Measurements from ENCODE around the gene TIMM10.
A peak's percentile ranks its signal among the peaks of the same experiment; 100 is the strongest.

Gene TIMM10

DNA sequence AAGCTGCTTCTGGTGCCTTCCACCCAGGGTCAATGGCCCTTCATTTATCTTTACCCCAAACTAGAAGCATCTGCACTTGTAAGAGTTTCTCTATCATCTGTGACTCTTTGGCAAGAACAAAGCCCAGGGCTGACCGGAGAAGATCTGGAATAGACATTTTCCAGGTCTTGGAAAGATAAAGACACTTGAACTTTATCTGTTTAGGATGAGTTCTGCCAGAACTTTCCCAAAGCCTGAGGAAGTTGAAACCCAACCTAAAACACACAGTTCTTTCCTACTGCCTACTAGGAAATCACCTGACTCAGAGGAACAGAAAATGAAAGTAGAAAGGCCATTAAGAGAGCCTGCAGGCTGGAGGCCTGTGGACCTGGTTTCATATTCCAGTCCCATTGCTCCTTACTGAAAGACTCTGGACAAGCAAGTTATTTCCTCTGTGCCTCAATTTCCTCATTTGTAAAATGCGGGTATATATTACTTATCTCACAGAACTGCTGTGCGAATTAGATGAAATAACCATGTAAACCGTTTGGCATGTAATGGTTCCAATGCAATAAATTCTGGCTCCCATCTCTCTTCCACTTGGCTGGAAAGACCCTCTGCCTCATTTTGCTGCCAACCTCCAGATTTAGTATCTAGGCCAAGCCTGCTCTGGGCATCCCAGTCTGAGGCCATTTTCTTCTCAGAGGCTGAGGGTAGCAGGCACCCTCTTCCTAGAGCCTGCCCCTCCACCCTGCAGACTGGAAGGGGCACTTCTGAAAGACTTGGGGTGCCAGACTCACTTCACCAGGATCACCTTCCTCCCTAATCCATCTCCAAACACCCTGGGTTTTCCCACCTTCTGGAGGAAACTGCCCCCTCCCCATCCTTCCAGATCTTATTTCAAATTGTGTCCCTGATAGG lies 35.7 kb upstream of the TIMM10 start:
- no peaks in the 10 kb centered on the region for H4K20me1 ChIP-seq (ENCODE audit: insufficient read depth, low read length)
- H3K9me3 ChIP-seq (ENCODE audit: low read length) = no peaks in the 10 kb centered on the region
- peak overlapping the region; percentile 96 for H3K4me2 ChIP-seq (ENCODE audit: low read length)
- no peaks in the 10 kb centered on the region for H3F3A ChIP-seq (ENCODE audit: insufficient read depth, low read length)
- H3K27ac ChIP-seq (ENCODE audit: low read depth, low read length, poor library complexity, severe bottlenecking) = peak overlapping the region; percentile 56
- no peak overlapping the region for H2AFZ ChIP-seq (ENCODE audit: low read length)
- H3K9ac ChIP-seq (ENCODE audit: low read length) = peak overlapping the region; percentile 96
- H3K4me3 ChIP-seq (ENCODE audit: low read depth, low read length, poor library complexity, severe bottlenecking) = peak overlapping the region; percentile 99
- TF ChIP-seq, protein P1, sequence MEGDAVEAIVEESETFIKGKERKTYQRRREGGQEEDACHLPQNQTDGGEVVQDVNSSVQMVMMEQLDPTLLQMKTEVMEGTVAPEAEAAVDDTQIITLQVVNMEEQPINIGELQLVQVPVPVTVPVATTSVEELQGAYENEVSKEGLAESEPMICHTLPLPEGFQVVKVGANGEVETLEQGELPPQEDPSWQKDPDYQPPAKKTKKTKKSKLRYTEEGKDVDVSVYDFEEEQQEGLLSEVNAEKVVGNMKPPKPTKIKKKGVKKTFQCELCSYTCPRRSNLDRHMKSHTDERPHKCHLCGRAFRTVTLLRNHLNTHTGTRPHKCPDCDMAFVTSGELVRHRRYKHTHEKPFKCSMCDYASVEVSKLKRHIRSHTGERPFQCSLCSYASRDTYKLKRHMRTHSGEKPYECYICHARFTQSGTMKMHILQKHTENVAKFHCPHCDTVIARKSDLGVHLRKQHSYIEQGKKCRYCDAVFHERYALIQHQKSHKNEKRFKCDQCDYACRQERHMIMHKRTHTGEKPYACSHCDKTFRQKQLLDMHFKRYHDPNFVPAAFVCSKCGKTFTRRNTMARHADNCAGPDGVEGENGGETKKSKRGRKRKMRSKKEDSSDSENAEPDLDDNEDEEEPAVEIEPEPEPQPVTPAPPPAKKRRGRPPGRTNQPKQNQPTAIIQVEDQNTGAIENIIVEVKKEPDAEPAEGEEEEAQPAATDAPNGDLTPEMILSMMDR (IDR thresholded peaks at IDR 0.05; ENCODE audit: low read length) = no peak
- H3K79me2 ChIP-seq (ENCODE audit: insufficient read depth, low read length) = no peaks in the 10 kb centered on the region
- H3K27me3 ChIP-seq (ENCODE audit: insufficient read depth, low read length) = no peaks in the 10 kb centered on the region
- no peaks in the 10 kb centered on the region for H3K36me3 ChIP-seq (ENCODE audit: insufficient read depth, low read length)
- no peaks in the 10 kb centered on the region for H3K9me2 ChIP-seq (ENCODE audit: low read depth, low read length)
- peaks cover 16% of the 10 kb centered on the region for H3K4me1 ChIP-seq (ENCODE audit: insufficient read depth, low read length, severe bottlenecking)

DNA sequence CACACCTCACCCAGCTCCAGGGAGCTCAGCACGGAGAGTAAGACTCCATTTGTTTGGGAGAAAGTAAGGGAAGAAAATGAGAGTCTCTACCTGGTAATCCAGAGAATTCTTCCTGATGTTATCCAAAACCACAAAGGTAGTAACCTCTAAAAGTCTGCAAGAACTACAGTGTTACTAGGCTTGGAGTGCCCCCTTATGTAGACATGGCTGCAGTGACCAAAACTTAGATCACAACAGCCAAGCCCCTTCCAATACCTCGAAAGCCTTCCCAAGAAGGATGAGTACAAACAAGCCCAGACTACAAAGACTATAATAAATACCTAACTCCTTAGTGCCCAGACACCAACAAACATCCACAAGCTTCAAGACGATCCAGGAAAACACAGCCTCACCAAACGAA lies 32.0 kb upstream of the TIMM10 start:
- Histone ChIP-seq H4K20me1 (ENCODE audit: insufficient read depth, low read length) (no peaks in the 10 kb centered on the region), H3F3A (ENCODE audit: insufficient read depth, low read length) (no peaks in the 10 kb centered on the region), H3K4me2 (ENCODE audit: low read length) (no peak overlapping the region), H3K79me2 (ENCODE audit: insufficient read depth, low read length) (no peaks in the 10 kb centered on the region), H3K9ac (ENCODE audit: low read length) (no peak overlapping the region), H3K27ac (ENCODE audit: low read depth, low read length, poor library complexity, severe bottlenecking) (no peak overlapping the region), H3K9me2 (ENCODE audit: low read depth, low read length) (no peaks in the 10 kb centered on the region), H2AFZ (ENCODE audit: low read length) (no peak overlapping the region), H3K4me1 (ENCODE audit: insufficient read depth, low read length, severe bottlenecking) (peaks cover 16% of the 10 kb centered on the region), H3K36me3 (ENCODE audit: insufficient read depth, low read length) (peaks cover 4% of the 10 kb centered on the region), H3K27me3 (ENCODE audit: insufficient read depth, low read length) (no peaks in the 10 kb centered on the region), H3K9me3 (ENCODE audit: low read length) (no peaks in the 10 kb centered on the region), H3K4me3 (ENCODE audit: low read depth, low read length, poor library complexity, severe bottlenecking) (no peak overlapping the region)
- TF ChIP-seq, protein P1 (IDR thresholded peaks at IDR 0.05; ENCODE audit: low read length) = 0 out of 2 replicates have a peak, but pooled peaks have one; percentile 7
- no peak for TF ChIP-seq EZH2 (IDR thresholded peaks at IDR 0.05; ENCODE audit: borderline replicate concordance, low read length)

DNA sequence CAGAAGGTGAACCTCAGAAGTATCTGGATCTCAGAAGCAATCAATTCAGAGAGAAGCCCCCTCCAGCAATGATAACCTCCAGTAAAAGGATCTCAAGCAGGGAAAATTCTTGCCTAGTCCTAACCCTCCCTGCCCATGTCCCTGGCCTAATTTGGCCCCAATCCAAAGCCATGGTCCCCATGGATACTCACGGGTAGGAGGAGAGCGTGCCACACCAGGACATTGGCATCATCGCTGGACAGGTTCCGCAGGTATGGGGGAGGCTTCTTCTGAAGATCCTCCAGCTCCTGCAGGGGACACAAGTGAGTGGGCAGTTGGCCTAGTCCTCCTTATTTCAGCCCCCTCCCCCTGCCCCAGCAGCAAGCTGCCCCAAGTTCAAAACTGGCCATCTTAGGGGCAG lies 29.6 kb upstream of the TIMM10 start:
- Histone ChIP-seq H3K9me2 (ENCODE audit: low read depth, low read length) (no peaks in the 10 kb centered on the region), H3K36me3 (ENCODE audit: insufficient read depth, low read length) (peaks cover 4% of the 10 kb centered on the region), H3K4me3 (ENCODE audit: low read depth, low read length, poor library complexity, severe bottlenecking) (no peak overlapping the region), H3K4me1 (ENCODE audit: insufficient read depth, low read length, severe bottlenecking) (no peaks in the 10 kb centered on the region), H3K27ac (ENCODE audit: low read depth, low read length, poor library complexity, severe bottlenecking) (no peak overlapping the region), H3F3A (ENCODE audit: insufficient read depth, low read length) (no peaks in the 10 kb centered on the region), H3K79me2 (ENCODE audit: insufficient read depth, low read length) (no peaks in the 10 kb centered on the region), H3K9me3 (ENCODE audit: low read length) (no peaks in the 10 kb centered on the region), H2AFZ (ENCODE audit: low read length) (no peak overlapping the region), H4K20me1 (ENCODE audit: insufficient read depth, low read length) (no peaks in the 10 kb centered on the region), H3K4me2 (ENCODE audit: low read length) (no peak overlapping the region), H3K27me3 (ENCODE audit: insufficient read depth, low read length) (no peaks in the 10 kb centered on the region), H3K9ac (ENCODE audit: low read length) (no peak overlapping the region)
- TF ChIP-seq, protein P1 (IDR thresholded peaks at IDR 0.05; ENCODE audit: low read length) = no peak
- no peak for TF ChIP-seq EZH2 (IDR thresholded peaks at IDR 0.05; ENCODE audit: borderline replicate concordance, low read length)
